ENCODE results near the gene HOXB9.

HOXB9 gene

DNA sequence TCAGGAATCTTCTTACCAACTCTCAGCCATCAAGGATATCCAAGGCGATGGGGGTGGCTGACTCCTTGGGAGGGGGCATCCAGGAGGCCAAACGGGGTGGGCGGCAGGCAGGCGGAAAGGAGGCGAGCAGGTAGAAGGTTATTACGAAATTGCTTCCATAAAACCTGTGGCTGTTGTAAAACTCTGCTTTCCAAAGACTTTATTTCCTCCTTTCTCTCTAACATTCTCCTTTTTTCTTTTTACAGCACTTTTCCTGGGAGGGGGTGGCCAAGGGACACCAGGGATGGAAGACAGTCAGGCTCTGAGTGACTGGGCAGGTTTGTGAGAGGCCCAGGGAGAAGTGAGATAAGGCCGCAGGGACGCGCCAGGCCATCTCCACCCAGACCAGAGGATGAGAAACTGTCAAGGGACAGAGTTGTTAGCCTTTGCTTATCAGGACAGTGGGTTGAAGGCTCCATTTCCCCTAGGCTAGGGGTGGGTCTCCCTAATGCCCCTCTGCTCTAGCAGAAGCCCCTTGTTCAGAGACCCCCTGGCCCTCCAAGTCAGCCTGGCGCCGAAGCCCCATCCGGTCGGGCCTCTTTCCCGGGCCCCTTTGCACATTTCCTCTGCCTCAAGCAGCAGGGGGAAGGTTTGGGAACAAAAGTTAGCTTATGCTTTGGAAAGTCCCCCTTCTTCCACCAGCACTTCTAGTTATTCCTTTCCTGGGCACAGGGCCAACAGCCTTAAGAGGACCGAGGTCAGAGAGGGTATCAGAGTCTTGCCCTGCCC, 5.0 kb upstream of the HOXB9 start:
- H3K4me3 ChIP-seq (ENCODE audit: low read depth, low read length), result no peak overlapping the region
- TF ChIP-seq POLR2A (IDR thresholded peaks at IDR 0.05; ENCODE audit: extremely low read depth, insufficient read length) (no peak), MYC (IDR thresholded peaks at IDR 0.05; ENCODE audit: low read depth, low read length) (no peak)
- TF ChIP-seq, protein P1, sequence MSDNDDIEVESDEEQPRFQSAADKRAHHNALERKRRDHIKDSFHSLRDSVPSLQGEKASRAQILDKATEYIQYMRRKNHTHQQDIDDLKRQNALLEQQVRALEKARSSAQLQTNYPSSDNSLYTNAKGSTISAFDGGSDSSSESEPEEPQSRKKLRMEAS (IDR thresholded peaks at IDR 0.05; ENCODE audit: low read depth, low read length), result no peak
- TF ChIP-seq, protein P2, sequence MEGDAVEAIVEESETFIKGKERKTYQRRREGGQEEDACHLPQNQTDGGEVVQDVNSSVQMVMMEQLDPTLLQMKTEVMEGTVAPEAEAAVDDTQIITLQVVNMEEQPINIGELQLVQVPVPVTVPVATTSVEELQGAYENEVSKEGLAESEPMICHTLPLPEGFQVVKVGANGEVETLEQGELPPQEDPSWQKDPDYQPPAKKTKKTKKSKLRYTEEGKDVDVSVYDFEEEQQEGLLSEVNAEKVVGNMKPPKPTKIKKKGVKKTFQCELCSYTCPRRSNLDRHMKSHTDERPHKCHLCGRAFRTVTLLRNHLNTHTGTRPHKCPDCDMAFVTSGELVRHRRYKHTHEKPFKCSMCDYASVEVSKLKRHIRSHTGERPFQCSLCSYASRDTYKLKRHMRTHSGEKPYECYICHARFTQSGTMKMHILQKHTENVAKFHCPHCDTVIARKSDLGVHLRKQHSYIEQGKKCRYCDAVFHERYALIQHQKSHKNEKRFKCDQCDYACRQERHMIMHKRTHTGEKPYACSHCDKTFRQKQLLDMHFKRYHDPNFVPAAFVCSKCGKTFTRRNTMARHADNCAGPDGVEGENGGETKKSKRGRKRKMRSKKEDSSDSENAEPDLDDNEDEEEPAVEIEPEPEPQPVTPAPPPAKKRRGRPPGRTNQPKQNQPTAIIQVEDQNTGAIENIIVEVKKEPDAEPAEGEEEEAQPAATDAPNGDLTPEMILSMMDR (IDR thresholded peaks at IDR 0.05; ENCODE audit: low read depth, low read length), result no peak
- DNase-seq (ENCODE audit: low read depth), result no peak

DNA sequence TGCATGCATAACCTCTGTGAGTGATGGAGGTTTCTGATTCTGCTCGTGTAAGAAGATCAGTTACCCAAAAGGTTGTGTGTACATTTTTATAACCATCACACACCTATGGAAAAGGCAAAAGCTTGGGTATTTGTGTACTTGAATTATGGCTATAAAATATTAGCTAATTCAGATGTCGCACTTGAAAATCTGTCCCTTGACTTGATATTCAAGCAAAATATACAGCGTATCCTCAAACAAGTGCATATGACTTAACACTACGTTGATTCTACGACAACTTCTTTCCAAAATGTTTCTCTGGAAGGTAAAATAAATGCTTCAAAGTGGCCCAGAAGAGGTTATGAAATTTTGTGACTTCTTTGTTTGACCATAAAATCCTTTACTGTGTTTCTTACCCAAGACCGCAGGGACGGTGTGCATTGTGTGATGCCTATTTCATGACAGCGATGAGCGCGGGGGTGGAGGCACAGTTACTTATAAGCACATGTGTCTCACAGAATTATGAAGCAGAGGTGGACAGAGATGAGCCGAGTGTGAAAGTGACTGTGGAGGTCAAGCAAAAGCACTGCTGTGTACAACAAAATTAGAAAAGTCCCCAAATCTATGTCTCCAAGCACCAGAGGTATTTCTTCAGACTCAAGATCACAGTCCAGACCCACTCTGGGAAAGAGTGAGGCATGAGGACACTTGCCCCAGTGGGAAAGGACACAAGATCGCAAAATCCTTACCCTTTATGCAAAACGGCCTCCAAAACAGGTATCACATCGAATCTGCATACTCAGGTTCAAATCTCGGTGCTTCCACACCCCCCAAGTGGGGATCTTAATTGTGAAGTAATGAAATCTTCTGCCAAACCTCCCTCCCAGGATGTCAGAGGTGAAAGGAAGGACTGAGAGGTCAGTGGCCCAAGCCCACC, 4.1 kb upstream of the HOXB9 start:
- DNase-seq (ENCODE audit: low read depth), result no peak
- no peak overlapping the region for H3K4me3 ChIP-seq (ENCODE audit: low read depth, low read length)
- TF ChIP-seq, protein P1 (IDR thresholded peaks at IDR 0.05; ENCODE audit: low read depth, low read length), result peak; percentile 48; the same call in 1 of the 2 replicates
- TF ChIP-seq MYC (IDR thresholded peaks at IDR 0.05; ENCODE audit: low read depth, low read length), result no peak

DNA sequence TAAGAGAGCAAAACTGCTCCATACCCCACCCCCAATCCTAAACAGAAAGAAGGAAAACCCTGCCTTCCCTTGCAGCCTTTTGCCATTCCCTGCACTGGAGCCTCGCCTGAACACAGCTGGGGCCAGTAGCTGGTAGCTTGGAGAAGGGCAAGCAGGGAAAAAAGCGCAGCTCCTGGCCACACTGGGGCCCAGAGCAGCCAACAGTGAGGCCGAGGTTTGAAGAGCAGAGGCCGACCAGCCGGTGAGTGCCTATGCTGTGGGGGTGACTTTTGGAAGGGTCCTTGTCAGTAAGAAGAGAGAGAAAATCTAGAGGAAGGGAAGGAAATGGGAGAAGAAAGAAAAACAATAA, 3.2 kb upstream of the HOXB9 start:
- H3K4me3 ChIP-seq (ENCODE audit: low read depth, low read length), result no peak overlapping the region
- no peak for DNase-seq (ENCODE audit: low read depth)
- TF ChIP-seq POLR2A (IDR thresholded peaks at IDR 0.05; ENCODE audit: extremely low read depth, insufficient read length) (no peak), MYC (IDR thresholded peaks at IDR 0.05; ENCODE audit: low read depth, low read length) (no peak)
- TF ChIP-seq, protein P2 (IDR thresholded peaks at IDR 0.05; ENCODE audit: low read depth, low read length), result no peak
- TF ChIP-seq, protein P1 (IDR thresholded peaks at IDR 0.05; ENCODE audit: low read depth, low read length), result no peak

DNA sequence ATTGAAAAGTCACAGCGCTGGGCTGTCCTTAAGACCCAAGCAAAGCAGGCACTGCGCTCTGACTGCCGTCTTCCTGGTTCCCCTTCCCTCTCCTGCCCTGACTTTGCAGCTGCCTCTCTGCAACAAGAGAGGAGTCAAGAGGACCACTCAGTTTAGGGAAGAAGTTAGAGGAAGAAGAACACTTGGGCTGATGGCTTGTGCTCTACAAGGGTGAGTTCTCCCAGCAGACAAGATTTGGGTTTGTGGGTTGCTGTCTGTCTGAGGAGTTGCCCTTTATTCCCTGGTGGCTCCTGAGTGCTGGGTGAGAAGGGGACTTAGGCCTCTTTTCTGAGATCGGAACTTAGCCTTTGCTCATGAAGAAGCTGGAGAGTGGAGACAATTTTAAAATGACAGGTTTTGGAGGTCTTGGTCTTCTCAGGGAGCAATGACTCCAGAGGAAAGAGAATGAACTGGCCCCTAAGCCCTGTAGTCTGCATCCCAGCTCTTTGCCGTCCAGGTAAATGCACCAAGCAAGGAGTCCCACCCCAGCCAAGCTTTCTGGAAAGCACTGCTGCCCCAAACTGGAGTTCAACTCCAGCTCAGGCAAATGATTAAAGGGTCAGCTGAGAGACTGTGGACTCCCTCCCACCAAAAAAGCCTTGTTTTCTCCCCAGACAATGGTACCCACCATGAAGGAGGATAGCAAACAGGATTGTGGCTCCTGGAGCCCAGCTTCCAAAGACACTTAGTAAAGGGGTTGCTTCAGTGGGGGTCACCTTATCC, 2.7 kb upstream of the HOXB9 start:
- no peak overlapping the region for H3K4me3 ChIP-seq (ENCODE audit: low read depth, low read length)
- DNase-seq (ENCODE audit: low read depth), result peak; percentile 46
- TF ChIP-seq, protein P1 (IDR thresholded peaks at IDR 0.05; ENCODE audit: low read depth, low read length), result no peak
- TF ChIP-seq, protein P2 (IDR thresholded peaks at IDR 0.05; ENCODE audit: low read depth, low read length), result no peak
- TF ChIP-seq MYC (IDR thresholded peaks at IDR 0.05; ENCODE audit: low read depth, low read length), result no peak
- no peak for TF ChIP-seq POLR2A (IDR thresholded peaks at IDR 0.05; ENCODE audit: extremely low read depth, insufficient read length)

DNA sequence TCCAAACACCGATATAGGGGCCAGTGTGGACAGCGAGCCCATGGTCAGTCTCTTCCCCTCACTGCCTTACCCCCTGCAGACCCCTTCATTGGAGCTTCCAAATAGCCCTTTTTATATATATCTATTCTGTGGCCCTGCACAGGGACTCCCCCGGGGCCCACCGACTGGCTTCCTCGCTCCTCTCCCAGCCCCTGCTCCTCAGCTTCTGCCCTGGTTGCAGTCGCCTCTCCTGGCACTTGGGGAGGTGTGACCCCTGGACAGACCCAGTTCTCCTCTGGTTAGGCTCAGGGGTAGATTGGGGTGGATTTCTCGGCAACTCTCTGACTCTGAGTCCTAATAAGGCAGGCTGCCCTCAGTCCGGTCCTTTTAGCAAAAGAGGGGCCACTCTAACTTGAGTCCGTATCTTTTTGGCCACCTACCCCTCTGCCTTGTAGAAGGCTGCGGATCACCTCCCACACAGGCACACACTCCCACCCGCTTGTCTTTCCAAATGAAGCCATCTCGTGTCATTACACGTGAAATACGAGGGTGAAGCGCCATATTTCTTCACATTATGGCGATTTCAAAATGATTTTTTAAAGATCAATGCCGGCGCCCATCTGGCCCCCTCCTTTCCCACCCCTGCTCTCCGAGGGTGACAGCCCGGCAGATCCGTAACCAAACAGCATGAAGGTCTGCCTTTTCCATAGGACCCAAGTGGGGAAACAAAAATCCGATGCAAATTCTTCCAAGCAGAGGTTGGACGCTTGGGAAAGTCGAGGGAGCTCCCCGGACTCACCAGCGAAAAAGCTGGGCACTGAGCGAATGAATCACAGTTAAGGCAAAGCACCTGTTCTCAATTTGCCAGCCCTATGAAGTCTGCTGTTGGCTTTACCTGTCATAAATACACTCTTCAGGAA, 1.7 kb upstream of the HOXB9 start:
- TF ChIP-seq MYC (IDR thresholded peaks at IDR 0.05; ENCODE audit: low read depth, low read length) (no peak), POLR2A (IDR thresholded peaks at IDR 0.05; ENCODE audit: extremely low read depth, insufficient read length) (no peak)
- TF ChIP-seq, protein P2 (IDR thresholded peaks at IDR 0.05; ENCODE audit: low read depth, low read length), result no peak
- TF ChIP-seq, protein P1 (IDR thresholded peaks at IDR 0.05; ENCODE audit: low read depth, low read length), result no peak
- no peak for DNase-seq (ENCODE audit: low read depth)
- no peak overlapping the region for H3K4me3 ChIP-seq (ENCODE audit: low read depth, low read length)

Measured in NB4 (cell line).